ENCODE data around the gene OPTC.
A peak's percentile ranks its signal among the peaks of the same experiment; 100 is the strongest.

OPTC gene

GRCh38 chr1:203479646-203480045 is 14.3 kb upstream of the OPTC start:
- Histone ChIP-seq H3K36me3 (no peaks in the 10 kb centered on the region), H3K9me3 (no peaks in the 10 kb centered on the region), H3K27me3 (no peaks in the 10 kb centered on the region), H3K4me3 (ENCODE audit: low read depth, low read length) (no peak overlapping the region), H3K4me1 (peaks cover 12% of the 10 kb centered on the region)
- DNase-seq: no peak
- TF ChIP-seq CTCF (IDR thresholded peaks at IDR 0.05; ENCODE audit: low read depth, low read length): no peak

GRCh38 chr1:203480084-203480483 is 13.9 kb upstream of the OPTC start:
- DNase-seq: no peak
- H3K4me1 ChIP-seq: peaks cover 12% of the 10 kb centered on the region
- no peak for TF ChIP-seq CTCF (IDR thresholded peaks at IDR 0.05; ENCODE audit: low read depth, low read length)

GRCh38 chr1:203480525-203481084 is 13.3 kb upstream of the OPTC start:
- Histone ChIP-seq H3K36me3 (no peaks in the 10 kb centered on the region), H3K9me3 (no peaks in the 10 kb centered on the region), H3K4me1 (peaks cover 12% of the 10 kb centered on the region), H3K27me3 (no peaks in the 10 kb centered on the region), H3K4me3 (ENCODE audit: low read depth, low read length) (no peak overlapping the region)
- no peak for TF ChIP-seq CTCF (IDR thresholded peaks at IDR 0.05; ENCODE audit: low read depth, low read length)
- DNase-seq: peak; percentile 84

More at GRCh38 chr1:203480084-203480483, 13.9 kb upstream of the OPTC start:
- no peaks in the 10 kb centered on the region for H3K27me3 ChIP-seq
- H3K4me3 ChIP-seq (ENCODE audit: low read depth, low read length): no peak overlapping the region
- H3K36me3 ChIP-seq: no peaks in the 10 kb centered on the region
- no peaks in the 10 kb centered on the region for H3K9me3 ChIP-seq

GRCh38 chr1:203481196-203481595 is 12.8 kb upstream of the OPTC start:
- Histone ChIP-seq H3K4me3 (ENCODE audit: low read depth, low read length) (no peak overlapping the region), H3K27me3 (no peaks in the 10 kb centered on the region), H3K36me3 (no peaks in the 10 kb centered on the region), H3K9me3 (no peaks in the 10 kb centered on the region), H3K4me1 (peaks cover 10% of the 10 kb centered on the region)
- no peak for DNase-seq
- TF ChIP-seq CTCF (IDR thresholded peaks at IDR 0.05; ENCODE audit: low read depth, low read length): no peak

- Histone ChIP-seq H3K9me3 (peaks cover 3% of the 10 kb centered on the region; the same call in 1 of the 2 replicates), H3K4me1 (peaks cover 6% of the 10 kb centered on the region), H3K36me3 (no peaks in the 10 kb centered on the region), H3K27me3 (no peaks in the 10 kb centered on the region), H3K4me3 (ENCODE audit: low read depth, low read length) (peak overlapping the region; percentile 58)
- no peak for TF ChIP-seq CTCF (IDR thresholded peaks at IDR 0.05; ENCODE audit: low read depth, low read length)
- DNase-seq: no peak
Measured at GRCh38 chr1:203486618-203487370, 7.2 kb upstream of the OPTC start.

- H3K4me1 ChIP-seq: peaks cover 6% of the 10 kb centered on the region
- DNase-seq: no peak
- no peak for TF ChIP-seq CTCF (IDR thresholded peaks at IDR 0.05; ENCODE audit: low read depth, low read length)
- peaks cover 3% of the 10 kb centered on the region; the same call in 1 of the 2 replicates for H3K9me3 ChIP-seq
- no peak overlapping the region for H3K4me3 ChIP-seq (ENCODE audit: low read depth, low read length)
- no peaks in the 10 kb centered on the region for H3K36me3 ChIP-seq
- no peaks in the 10 kb centered on the region for H3K27me3 ChIP-seq
Measured at GRCh38 chr1:203488539-203488938, 5.4 kb upstream of the OPTC start.
